K562 (cell line): ENCODE measurements around the gene ANKS1A. TPM values are rescaled to one million over a fixed set of nuclear protein-coding genes. Genes with fewer than 3 reads are reported as not detected.
A peak's percentile ranks its signal among the peaks of the same experiment; 100 is the strongest.

Experiments
- ATAC-seq: fragments of 200-7000 bp; cut with Tn5 transposase; 3 replicates; pipeline ENCODE4 v1.9.1; 2020; ENCODE audit warnings: moderate library complexity
- BruUV-seq: library from RNA; stranded (reverse); fragments of 400-500 nt; replicated peaks from 2 replicates; lab custom pipeline; 2021; lab: Mats Ljungman, UMichigan
- CTCF ChIA-PET: fragments of 300-600 bp; formaldehyde crosslinking; extraction: SDS; loops from one replicate; lab custom pipeline; 2021; ENCODE audit warnings: low intra/inter-chr PET ratio; lab: Yijun Ruan, JAX
- POLR2A ChIA-PET: fragments of 300-600, 350-650 bp; sonication (Branson Sonifier 250); formaldehyde crosslinking; extraction: SDS; loops from one replicate; lab custom pipeline; 2021; ENCODE audit warnings: antibody characterized with exemption, inconsistent platforms; lab: Yijun Ruan, JAX
- DNase-seq, 4 experiments: peaks; one replicate each; pipeline versions ENCODE4 v3.0.0 to v3.0.0-alpha.2; 2011 to 2018; ENCODE audit warnings: low spot score in 3 of 4, mixed read lengths in 3 of 4; ENCODE audit errors: extremely low read depth in 1 of 4
- FAIRE-seq: peaks from 2 replicates; lab custom pipeline; 2011; peaks lifted over from hg19 to GRCh38; lab: Jason Lieb, UNC
- H2AFZ ChIP-seq: 2 replicates; pipeline ENCODE4 v1.6.0; 2011; ENCODE audit warnings: low read depth, low read length, control low read depth, inconsistent platforms
- H3K27ac ChIP-seq: fragments of 200-600 bp; 3 replicates; pipeline ENCODE4 v1.8.0; 2011; ENCODE audit warnings: low read depth, mild to moderate bottlenecking, control low read depth, inconsistent platforms, low read length, moderate library complexity, mixed read lengths; ENCODE audit errors: extremely low read depth
- H3K27me3 ChIP-seq, 2 experiments: fragments of 300-600 bp in 1 of 2; 2 replicates in 1 of 2; 3 replicates in 1 of 2; pipeline versions ENCODE4 v1.6.0 to v1.8.0; 2011; ENCODE audit warnings: inconsistent platforms in 2 of 2, low read length in 2 of 2, mild to moderate bottlenecking in 1 of 2, mixed read lengths in 1 of 2, moderate library complexity in 1 of 2; ENCODE audit not compliant: control insufficient read depth in 2 of 2, insufficient read depth in 2 of 2
- H3K36me3 ChIP-seq: fragments of 300-600 bp; 3 replicates; pipeline ENCODE4 v1.8.0; 2011; ENCODE audit warnings: mild to moderate bottlenecking, low read length, inconsistent platforms; ENCODE audit not compliant: control insufficient read depth, insufficient read depth
- H3K4me1 ChIP-seq, 2 experiments: fragments of 200-600 bp in 1 of 2; replicated peaks in 1 of 2; 2 replicates in 1 of 2; 3 replicates in 1 of 2; pipeline versions ENCODE4 v1.5.1 to v1.8.0; 2011; ENCODE audit warnings: inconsistent platforms in 2 of 2, low read length in 2 of 2, mild to moderate bottlenecking in 1 of 2, mixed read lengths in 1 of 2, moderate library complexity in 1 of 2; ENCODE audit not compliant: control insufficient read depth in 2 of 2, insufficient read depth in 2 of 2
- H3K4me2 ChIP-seq: 2 replicates; pipeline ENCODE4 v1.6.1; 2011; ENCODE audit warnings: low read length, control low read depth, inconsistent platforms, mixed read lengths; ENCODE audit not compliant: insufficient read depth
- H3K4me3 ChIP-seq: fragments of 200-600 bp; sonication (generic), shearing (Covaris generic); 2 replicates; pipeline ENCODE4 v1.5.1; 2016; ENCODE audit warnings: control low read depth, inconsistent platforms
- H3K79me2 ChIP-seq: fragments of 200-600 bp; 3 replicates; pipeline ENCODE4 v1.8.0; 2011; ENCODE audit warnings: low read length, inconsistent platforms; ENCODE audit not compliant: control insufficient read depth, insufficient read depth
- H3K9ac ChIP-seq, 2 experiments: 2 replicates each; pipeline versions ENCODE4 v1.6.0 to v1.6.1; 2011; ENCODE audit warnings: low read depth in 2 of 2, low read length in 2 of 2, control low read depth in 1 of 2, inconsistent platforms in 1 of 2, mild to moderate bottlenecking in 1 of 2, mixed read lengths in 1 of 2; ENCODE audit not compliant: insufficient read depth in 1 of 2
- H3K9me1 ChIP-seq: one replicate; pipeline ENCODE4 v1.6.0; 2011; ENCODE audit warnings: inconsistent platforms, mild to moderate bottlenecking, low read length, moderate library complexity; ENCODE audit not compliant: control insufficient read depth, insufficient read depth
- H3K9me3 ChIP-seq: replicated peaks from 2 replicates; pipeline ENCODE4 v1.5.1; 2011; ENCODE audit warnings: low read depth, low read length, inconsistent platforms; ENCODE audit not compliant: control insufficient read depth, insufficient read depth
- H4K20me1 ChIP-seq: replicated peaks from 2 replicates; pipeline ENCODE4 v1.6.1; 2011; ENCODE audit warnings: low read length, inconsistent platforms, mixed read lengths; ENCODE audit not compliant: control insufficient read depth, insufficient read depth
- CREM ChIP-seq: IDR thresholded peaks from 2 replicates; pipeline ENCODE4 v1.6.1; 2014; ENCODE audit warnings: antibody characterized with exemption, low read depth
- NFE2 ChIP-seq: IDR thresholded peaks from 2 replicates; pipeline ENCODE4 v1.6.1; 2014; ENCODE audit warnings: antibody characterized with exemption, low read depth
- RBM14 ChIP-seq: fragments of 200-400 bp; formaldehyde crosslinking; IDR thresholded peaks from 2 replicates; pipeline ENCODE4 v1.6.1; 2018; ENCODE audit warnings: low read depth, mild to moderate bottlenecking, low read length, moderate library complexity, borderline replicate concordance; ENCODE audit not compliant: insufficient read depth
- RNF2 ChIP-seq: sonication (generic); IDR thresholded peaks from 2 replicates; pipeline ENCODE4 v1.6.1; 2016
- SMARCB1 ChIP-seq: IDR thresholded peaks from 2 replicates; pipeline ENCODE4 v1.6.1; 2011; ENCODE audit warnings: improper control_type of control experiment, low read depth; ENCODE audit not compliant: insufficient read length
- ZBTB5 ChIP-seq: fragments of 450-650 bp; IDR thresholded peaks from 2 replicates; pipeline ENCODE4 v1.6.1; 2017; ENCODE audit warnings: antibody characterized with exemption
- WGBS: fragments of 100-300 bp; shearing (Covaris generic); methylation state at CpG from one replicate; pipeline ENCODE4 v1.1.6; 2016; ENCODE audit warnings: low coverage, mixed read lengths; ENCODE audit not compliant: insufficient coverage; ENCODE audit errors: missing lambda C conversion rate; 5-methylcytosine and 5-hydroxymethylcytosine counted together
- in situ Hi-C: fragments of 300-500 bp; cut with MboI; formaldehyde crosslinking; loops from 4 replicates; pipeline ENCODE4 v1.15.0; 2018; ENCODE audit warnings: inconsistent platforms, mixed read lengths
- intact Hi-C: fragments of 100-400 bp; cut with micrococcal nuclease; formaldehyde crosslinking; loops from 2 replicates; pipeline ENCODE4 v1.14.2; 2022
- polyA plus RNA-seq, 8 experiments: library from polyadenylated mRNA; depleted of rRNA in 4 of 8; stranded (reverse) in 5 of 8; unstranded in 3 of 8; fragments of >200 nt; fragmentation: Nextera tagmentation in 2 of 8; fragmentation: Illumina TruSeq in 1 of 8; extraction: Ambion mirVana in 2 of 8; extraction: Trizol in 1 of 8; gene quantifications; 2 replicates each; pipeline versions ENCODE4 v1.2.1 to v1.2.3, GENCODE V29; 2011 to 2014; ENCODE audit warnings: inconsistent platforms in 1 of 8, missing spikeins in 1 of 8
- total RNA-seq, 7 experiments: library from RNA; depleted of rRNA in 6 of 7; stranded (reverse); fragments of >200 nt in 6 of 7; fragmentation: Illumina TruSeq in 2 of 7; extraction: Trizol in 2 of 7; gene quantifications; 2 replicates each; pipeline versions ENCODE4 v1.2.1 to v1.2.3, GENCODE V29; 2011 to 2021; ENCODE audit warnings: low replicate concordance in 1 of 7

ANKS1A gene
- total and polyA plus RNA-seq, 9 of the 15 experiments (the other 6 are each of a cell fraction or from before 2014, with no cell fraction given) = 1.1 to 13.8 (median 5.3) TPM

- no peak for TF ChIP-seq RNF2
- TF ChIP-seq, all 486 proteins: peak for 0
These were observed 16.0 kb downstream of the ANKS1A start (continued) for GRCh38 chr6:34904990-34905613.

- H3K9ac ChIP-seq = no peak overlapping the region
- ChIA-PET CTCF (no interaction called here), POLR2A (interaction anchor here (6.7 kb wide), 1 partner anchor 16 kb away, joined by 51 read pairs; the partner anchor contains the start of genes ANKS1A and TAF11)
- FAIRE-seq = no peak
- H3K79me2 ChIP-seq = 0 out of 3 replicates have a peak, but pooled peaks cover 3% of the 10 kb centered on the region
- intact Hi-C loops (no loop called here), in situ Hi-C loops (no loop called here)
- peaks cover 0 to 3% of the 10 kb centered on the region in 2 experiments; a peak in 3 of 5 replicates for H3K4me1 ChIP-seq
- 37% methylated on average over 2 of the region's 2 CpGs for WGBS
- no peak for DNase-seq
- H2AFZ ChIP-seq = no peak overlapping the region
- TF ChIP-seq NFE2 (0 out of 2 replicates have a peak, but pooled peaks have one; percentile 3), RBM14 (no peak), ZBTB5 (no peak), SMARCB1 (no peak), CREM (peak; percentile 50; the same call in 1 of the 2 replicates)
- no peak for ATAC-seq
- H3K27me3 ChIP-seq = no peaks in the 10 kb centered on the region
- no peak overlapping the region for H3K4me3 ChIP-seq
- H3K4me2 ChIP-seq = no peak overlapping the region
- H4K20me1 ChIP-seq = peaks cover 4% of the 10 kb centered on the region; the same call in 1 of the 2 replicates
- no peak overlapping the region for H3K27ac ChIP-seq
- H3K36me3 ChIP-seq = no peaks in the 10 kb centered on the region
- BruUV-seq = no TSS peak
- H3K9me1 ChIP-seq = no peaks in the 10 kb centered on the region
- H3K9me3 ChIP-seq = no peaks in the 10 kb centered on the region
These were observed 17.8 kb downstream of the ANKS1A start for GRCh38 chr6:34906826-34907225.
